H1 (cell line): Measurements from ENCODE around the gene EIF4E1B. TPM values are rescaled to one million over a fixed set of nuclear protein-coding genes. Genes with fewer than 3 reads are reported as not detected.

ENCODE experiments used
- CTCF ChIA-PET: fragments of 300-600 bp; sonication (Branson Sonifier 250); formaldehyde crosslinking; loops from one replicate; lab custom pipeline; 2021; ENCODE audit not compliant: partially characterized antibody; lab: Charles Lee
- POLR2A ChIA-PET: fragments of 300-600 bp; sonication (Branson Sonifier 250); formaldehyde crosslinking; loops from one replicate; lab custom pipeline; 2021; ENCODE audit warnings: inconsistent platforms; ENCODE audit not compliant: partially characterized antibody; lab: Charles Lee
- DNase-seq, 2 experiments: peaks; one replicate each; pipeline versions ENCODE4 v3.0.0 to v3.0.0-alpha.2; 2010 to 2022; ENCODE audit warnings: low spot score in 2 of 2, low read depth in 1 of 2, mixed read lengths in 1 of 2
- FAIRE-seq: peaks from 2 replicates; lab custom pipeline; 2011; peaks lifted over from hg19 to GRCh38; lab: Jason Lieb, UNC
- H2AFZ ChIP-seq: 2 replicates; pipeline ENCODE4 v1.8.1; 2012; ENCODE audit warnings: low read length, inconsistent platforms
- H2AK5ac ChIP-seq: 2 replicates; pipeline ENCODE4 v1.6.1; 2013; ENCODE audit warnings: low read depth, low read length
- H2BK120ac ChIP-seq: replicated peaks from 2 replicates; pipeline ENCODE3; 2013; ENCODE audit warnings: low read depth, low read length, inconsistent platforms
- H2BK12ac ChIP-seq: 2 replicates; pipeline ENCODE4 v1.6.1; 2013; ENCODE audit warnings: low read depth, low read length
- H2BK15ac ChIP-seq: 2 replicates; pipeline ENCODE4 v1.6.1; 2013; ENCODE audit warnings: low read length
- H2BK20ac ChIP-seq: 2 replicates; pipeline ENCODE4 v1.6.1; 2013; ENCODE audit warnings: low read length
- H2BK5ac ChIP-seq: 2 replicates; pipeline ENCODE4 v1.6.1; 2013; ENCODE audit warnings: low read depth, low read length
- H3K14ac ChIP-seq: 2 replicates; pipeline ENCODE4 v1.6.1; 2013; ENCODE audit warnings: inconsistent platforms; ENCODE audit not compliant: insufficient read length
- H3K18ac ChIP-seq: 2 replicates; pipeline ENCODE4 v1.6.1; 2013; ENCODE audit warnings: low read length; ENCODE audit errors: extremely low read depth
- H3K23ac ChIP-seq: 2 replicates; pipeline ENCODE4 v1.6.1; 2013; ENCODE audit warnings: inconsistent platforms; ENCODE audit not compliant: insufficient read length
- H3K23me2 ChIP-seq: 2 replicates; pipeline ENCODE4 v1.6.1; 2013; ENCODE audit warnings: low read depth, low read length
- H3K27ac ChIP-seq: 2 replicates; pipeline ENCODE4 v1.6.1; 2011; ENCODE audit warnings: low read depth, low read length, inconsistent platforms
- H3K27me3 ChIP-seq, 4 experiments: replicated peaks in 1 of 4; 1 replicate in 1 of 4; 2 replicates in 3 of 4; pipeline versions ENCODE4 v1.6.1 to v1.8.1; 2011 to 2013; ENCODE audit warnings: low read length in 3 of 4, mild to moderate bottlenecking in 3 of 4, inconsistent platforms in 2 of 4, mixed read lengths in 2 of 4, moderate library complexity in 1 of 4; ENCODE audit not compliant: control insufficient read depth in 3 of 4, insufficient read depth in 3 of 4; ENCODE audit errors: extremely low read depth in 1 of 4
- H3K36me3 ChIP-seq, 4 experiments: 2 replicates each; pipeline versions ENCODE4 v1.6.1 to v1.8.1; 2011 to 2013; ENCODE audit warnings: mild to moderate bottlenecking in 4 of 4, low read length in 3 of 4, moderate library complexity in 2 of 4, control low read depth in 1 of 4, inconsistent platforms in 1 of 4; ENCODE audit not compliant: insufficient read depth in 4 of 4, control insufficient read depth in 2 of 4
- H3K4ac ChIP-seq: replicated peaks from 2 replicates; pipeline ENCODE3; 2013; ENCODE audit warnings: low read length, low read depth, mixed read lengths, inconsistent platforms; ENCODE audit not compliant: insufficient read length
- H3K4me1 ChIP-seq, 4 experiments: replicated peaks in 1 of 4; 1 replicate in 1 of 4; 2 replicates in 3 of 4; pipeline versions ENCODE4 v1.6.1 to v1.8.1; 2011 to 2013; ENCODE audit warnings: low read length in 3 of 4, inconsistent platforms in 2 of 4, mixed read lengths in 1 of 4; ENCODE audit not compliant: insufficient read depth in 4 of 4, control insufficient read depth in 3 of 4
- H3K4me2 ChIP-seq, 2 experiments: 2 replicates each; pipeline versions ENCODE4 v1.6.1 to v1.8.1; 2011 to 2013; ENCODE audit warnings: low read depth in 2 of 2, low read length in 2 of 2, control low read depth in 1 of 2, inconsistent platforms in 1 of 2, mild to moderate bottlenecking in 1 of 2; ENCODE audit not compliant: insufficient read depth in 1 of 2
- H3K4me3 ChIP-seq, 4 experiments: fragments of 200-600, 300-600 bp in 1 of 4; sonication (generic), shearing (Covaris generic), sonication (Bioruptor Twin) in 1 of 4; 2 replicates each; pipeline versions ENCODE4 v1.5.1 to v1.8.1; 2011 to 2016; ENCODE audit warnings: low read length in 4 of 4, low read depth in 3 of 4, control low read depth in 2 of 4, inconsistent platforms in 2 of 4, mild to moderate bottlenecking in 2 of 4, mixed read lengths in 1 of 4, moderate library complexity in 1 of 4; ENCODE audit not compliant: insufficient read depth in 2 of 4; ENCODE audit errors: extremely low read depth in 1 of 4
- H3K56ac ChIP-seq: replicated peaks from 2 replicates; pipeline ENCODE3; 2013; ENCODE audit warnings: low read depth, mild to moderate bottlenecking, mixed read lengths, low read length, inconsistent platforms; ENCODE audit not compliant: insufficient read length
- H3K79me1 ChIP-seq: 2 replicates; pipeline ENCODE4 v1.6.1; 2013; ENCODE audit warnings: low read depth, low read length, control low read depth
- H3K79me2 ChIP-seq, 2 experiments: 2 replicates each; pipeline versions ENCODE4 v1.6.1 to v1.8.1; 2012 to 2013; ENCODE audit warnings: low read length in 2 of 2, mild to moderate bottlenecking in 2 of 2, inconsistent platforms in 1 of 2; ENCODE audit not compliant: insufficient read depth in 2 of 2, control insufficient read depth in 1 of 2
- H3K9ac ChIP-seq, 4 experiments: replicated peaks in 1 of 4; 1 replicate in 1 of 4; 2 replicates in 3 of 4; pipeline versions ENCODE4 v1.6.1 to v1.8.1; 2011 to 2013; ENCODE audit warnings: low read depth in 3 of 4, low read length in 3 of 4, control low read depth in 2 of 4, mild to moderate bottlenecking in 2 of 4, moderate library complexity in 2 of 4, inconsistent platforms in 1 of 4; ENCODE audit errors: extremely low read depth in 1 of 4
- H3K9me3 ChIP-seq, 2 experiments: 2 replicates each; pipeline versions ENCODE4 v1.6.1 to v1.8.1; 2012 to 2013; ENCODE audit warnings: mild to moderate bottlenecking in 2 of 2, moderate library complexity in 2 of 2, control low read depth in 1 of 2, inconsistent platforms in 1 of 2, low read depth in 1 of 2, low read length in 1 of 2, mixed read lengths in 1 of 2; ENCODE audit not compliant: insufficient read depth in 2 of 2
- H4K20me1 ChIP-seq, 2 experiments: replicated peaks in 1 of 2; 2 replicates each; pipeline versions ENCODE3 to v1.8.1; 2011 to 2013; ENCODE audit warnings: inconsistent platforms in 2 of 2, low read length in 2 of 2, mild to moderate bottlenecking in 1 of 2; ENCODE audit not compliant: insufficient read depth in 2 of 2, control insufficient read depth in 1 of 2
- H4K5ac ChIP-seq: 2 replicates; pipeline ENCODE4 v1.6.1; 2013; ENCODE audit warnings: low read length, low read depth, mixed read lengths, inconsistent platforms; ENCODE audit not compliant: insufficient read length
- H4K8ac ChIP-seq: 2 replicates; pipeline ENCODE4 v1.8.0; 2013; ENCODE audit warnings: mild to moderate bottlenecking, moderate library complexity, low read length, inconsistent platforms; ENCODE audit not compliant: insufficient read depth; ENCODE audit errors: extremely low read depth
- H4K91ac ChIP-seq: replicated peaks from 2 replicates; pipeline ENCODE3; 2013; ENCODE audit warnings: low read length, mixed read lengths, inconsistent platforms; ENCODE audit not compliant: insufficient read length
- BACH1 ChIP-seq: IDR thresholded peaks from 2 replicates; pipeline ENCODE4 v1.6.1; 2012; ENCODE audit warnings: low read length, improper control_type of control experiment
- FOSL1 ChIP-seq: IDR thresholded peaks from 2 replicates; pipeline ENCODE4 v1.6.1; 2011; ENCODE audit warnings: mild to moderate bottlenecking, low read depth, low read length, moderate library complexity; ENCODE audit not compliant: insufficient read depth
- MAX ChIP-seq: IDR thresholded peaks from 2 replicates; pipeline ENCODE4 v1.6.1; 2012; ENCODE audit warnings: inconsistent platforms
- RNF2 ChIP-seq: fragments of 200-900, 300-1000 bp; sonication (generic); IDR thresholded peaks from 2 replicates; pipeline ENCODE4 v1.7.1; 2016; ENCODE audit warnings: borderline replicate concordance, low read depth, mild to moderate bottlenecking, antibody characterized with exemption, low read length; ENCODE audit not compliant: poor library complexity, severe bottlenecking; ENCODE audit errors: missing control alignments
- SIN3A ChIP-seq, 2 experiments: IDR thresholded peaks in 1 of 2; conservative IDR thresholded peaks in 1 of 2; 2 replicates each; pipeline ENCODE4 v1.6.1; 2011 to 2012; ENCODE audit warnings: low read length in 2 of 2, improper control_type of control experiment in 1 of 2, low read depth in 1 of 2, mild to moderate bottlenecking in 1 of 2
- TAF1 ChIP-seq: IDR thresholded peaks from 2 replicates; pipeline ENCODE4 v1.6.1; 2011; ENCODE audit warnings: mild to moderate bottlenecking, low read depth, low read length
- TAF7 ChIP-seq: optimal IDR thresholded peaks from 2 replicates; pipeline ENCODE3; 2011; ENCODE audit warnings: low read depth, mild to moderate bottlenecking, inconsistent platforms, low read length, moderate library complexity, borderline replicate concordance
- WGBS, 2 experiments: shearing (Covaris generic) in 1 of 2; methylation state at CpG; one replicate each; pipeline versions ENCODE4 v1.1.6 to v1.1.7; 2013 to 2015; ENCODE audit warnings: low lambda C conversion rate in 2 of 2, mixed read lengths in 2 of 2, inconsistent platforms in 1 of 2, low coverage in 1 of 2, missing lambda C conversion rate in 1 of 2; ENCODE audit not compliant: insufficient replicate concordance in 2 of 2, insufficient coverage in 1 of 2, insufficient read length in 1 of 2; ENCODE audit errors: extremely low coverage in 1 of 2, missing lambda C conversion rate in 1 of 2; 5-methylcytosine and 5-hydroxymethylcytosine counted together
- polyA plus RNA-seq, 7 experiments: library from polyadenylated mRNA; depleted of rRNA in 3 of 7; stranded (reverse) in 5 of 7; unstranded in 2 of 7; fragments of >200 nt in 5 of 7; fragments of 200-250 nt in 2 of 7; gene quantifications; 1 replicate in 5 of 7; 2 replicates in 1 of 7; 4 replicates in 1 of 7; pipeline versions ENCODE4 v1.2.1 to v1.2.3, GENCODE V29; 2011 to 2013; ENCODE audit warnings: missing spikeins in 2 of 7, mixed read lengths in 2 of 7
- total RNA-seq: library from RNA; stranded (reverse); fragmentation: NEBNext Ultra II Directional; extraction: Animal tissue kit (Norgen Biotek cat#: 25700); gene quantifications from 2 replicates; pipeline ENCODE4 v1.2.1, GENCODE V29; 2021

Gene EIF4E1B
- total and polyA plus RNA-seq, 2 of the 8 experiments (the other 6 are each of a cell fraction or from before 2014, with no cell fraction given) = 0.97 to 1.3 TPM

GRCh38 chr5:176596689-176597416 lies 33.6 kb upstream of the EIF4E1B start:
- Histone ChIP-seq H3K18ac (no peak overlapping the region), H2BK15ac (no peak overlapping the region), H3K4me1 (0 out of 7 replicates have a peak, but pooled peaks cover 0 to 2% (median 0%) of the 10 kb centered on the region in 4 experiments), H3K23me2 (peaks cover 9% of the 10 kb centered on the region; the same call in 1 of the 2 replicates), H2BK5ac (no peak overlapping the region), H3K23ac (no peak overlapping the region), H2BK20ac (no peak overlapping the region), H3K27ac (no peak overlapping the region), H2BK120ac (no peak overlapping the region), H2BK12ac (no peak overlapping the region), H3K79me2 (no peaks in the 10 kb centered on the region), H3K14ac (no peak overlapping the region), H3K4me3 (peak overlapping the region in 3 of 4 experiments; percentile 10 to 55 (median 21); a peak in 4 of 8 replicates), H3K9me3 (peaks cover 0 to 5% of the 10 kb centered on the region in 2 experiments; a peak in 2 of 4 replicates), H4K20me1 (peaks cover 0 to 10% of the 10 kb centered on the region in 2 experiments), H3K9ac (no peak overlapping the region), H4K91ac (no peak overlapping the region), H3K4ac (no peak overlapping the region), H4K5ac (no peak overlapping the region), H3K56ac (no peak overlapping the region), H3K4me2 (peak overlapping the region; percentile 69 to 83), H3K36me3 (peaks cover 0 to 4% (median 0%) of the 10 kb centered on the region in 4 experiments; a peak in 2 of 8 replicates), H3K79me1 (no peaks in the 10 kb centered on the region), H2AFZ (peak overlapping the region; percentile 8; the same call in 1 of the 2 replicates), H2AK5ac (no peak overlapping the region), H3K27me3 (peaks cover 0 to 19% (median 7%) of the 10 kb centered on the region in 4 experiments; a peak in 4 of 7 replicates), H4K8ac (peak overlapping the region; percentile 72; the same call in 1 of the 2 replicates)
- DNase-seq = peak in 1 of 2 experiments; percentile 78
- no peak for FAIRE-seq
- ChIA-PET CTCF (interaction anchor here (0.7 to 5.6 kb wide), 20 partner anchors 10 to 726 kb away, joined by 3 to 37 read pairs (median 5); partner anchors contain the start of genes CDHR2 and CPLX2), POLR2A (interaction anchor here (0.7 to 3.3 kb wide), 10 partner anchors 9 to 209 kb away, joined by 3 to 23 read pairs (median 4); partner anchors contain the start of genes EIF4E1B, NOP16, RNF44 and SNCB)
- 22% methylated on average over 63 of the region's 98 CpGs; no CpG with 5 or more reads in 1 of the 2 experiments for WGBS, 2 experiments
- TF ChIP-seq TAF7 (peak; percentile 40), RNF2 (no peak), MAX (peak; percentile 46; the same call in 1 of the 2 replicates), FOSL1 (0 out of 2 replicates have a peak, but pooled peaks have one; percentile 7), TAF1 (peak; percentile 14; the same call in 1 of the 2 replicates), BACH1 (0 out of 2 replicates have a peak, but pooled peaks have one; percentile 40), SIN3A (conservative IDR thresholded peaks at IDR 0.05 in 1 of 2, IDR thresholded peaks at IDR 0.05 in 1 of 2; ENCODE audit: low read depth in 1 of 2, low read length in 2 of 2) (0 out of 4 replicates have a peak, but pooled peaks of 1 of the 2 experiments have one; percentile 16)
